Measurements from ENCODE around the gene TYK2. TPM values are rescaled to one million over a fixed set of nuclear protein-coding genes. Genes with fewer than 3 reads are reported as not detected.
"Not testable (repeated sequence)": the region's sequence is repeated elsewhere in the genome, so short reads cannot be mapped to it uniquely, and the experiment has no call there.

TYK2 gene
- total and polyA plus RNA-seq, 2 experiments from 2014 or later = 63.6 to 94.3 TPM

- WGBS (ENCODE audit: low lambda C conversion rate, missing lambda C conversion rate) = 96% methylated on average over 7 of the region's 8 CpGs
- Histone ChIP-seq H3K27ac (no peak overlapping the region), H2AFZ (no peak overlapping the region), H3K4me2 (no peak overlapping the region), H3K4me3 (no peak overlapping the region), H4K20me1 (ENCODE audit: insufficient read depth, poor library complexity, severe bottlenecking) (no peaks in the 10 kb centered on the region), H3K79me2 (peaks cover 13% of the 10 kb centered on the region), H3K27me3 (no peaks in the 10 kb centered on the region), H3K9me2 (replicated peaks; ENCODE audit: insufficient read depth) (no peaks in the 10 kb centered on the region), H3K36me3 (replicated peaks; ENCODE audit: insufficient read depth, low read depth) (no peaks in the 10 kb centered on the region), H3K9me3 (ENCODE audit: low read depth) (no peaks in the 10 kb centered on the region), H3K4me1 (ENCODE audit: insufficient read depth) (no peaks in the 10 kb centered on the region)
- TF ChIP-seq EZH2phosphoT487 (IDR thresholded peaks at IDR 0.05; ENCODE audit: low read depth, severe bottlenecking, unreplicated experiment) (no peak), CTCF (IDR thresholded peaks at IDR 0.05; ENCODE audit: poor library complexity) (no peak), EZH2 (IDR thresholded peaks at IDR 0.05; ENCODE audit: borderline replicate concordance) (no peak)
- no peak for DNase-seq (ENCODE audit: low spot score)
These were observed 2.2 kb downstream of the TYK2 start for GRCh38 chr19:10378124-10378523.

- 95% methylated on average over 2 of the region's 2 CpGs for WGBS (ENCODE audit: low lambda C conversion rate, missing lambda C conversion rate)
- H3K9me3 ChIP-seq (ENCODE audit: low read depth); H3K27me3 ChIP-seq; H3K4me2 ChIP-seq; H3K4me3 ChIP-seq; H2AFZ ChIP-seq; H3K27ac ChIP-seq; H3K9me2 ChIP-seq (replicated peaks; ENCODE audit: insufficient read depth); H3K36me3 ChIP-seq (replicated peaks; ENCODE audit: insufficient read depth, low read depth); H3K4me1 ChIP-seq (ENCODE audit: insufficient read depth); H4K20me1 ChIP-seq (ENCODE audit: insufficient read depth, poor library complexity, severe bottlenecking); DNase-seq (ENCODE audit: low spot score): not testable (repeated sequence)
- peaks cover 13% of the 10 kb centered on the region for H3K79me2 ChIP-seq
These were observed 3.2 kb downstream of the TYK2 start for GRCh38 chr19:10377140-10377640.

GRCh38 chr19:10374931-10375330 lies 5.4 kb downstream of the TYK2 start:
- no peak overlapping the region for H3K4me2 ChIP-seq
- H3K4me3 ChIP-seq = no peak overlapping the region
- peaks cover 11% of the 10 kb centered on the region for H3K79me2 ChIP-seq
- DNase-seq (ENCODE audit: low spot score) = no peak
- no peaks in the 10 kb centered on the region for H3K9me3 ChIP-seq (ENCODE audit: low read depth)
- no peaks in the 10 kb centered on the region for H3K27me3 ChIP-seq
- H3K36me3 ChIP-seq (replicated peaks; ENCODE audit: insufficient read depth, low read depth) = no peaks in the 10 kb centered on the region
- H2AFZ ChIP-seq = no peak overlapping the region
- H3K9me2 ChIP-seq (replicated peaks; ENCODE audit: insufficient read depth) = no peaks in the 10 kb centered on the region
- TF ChIP-seq EZH2 (IDR thresholded peaks at IDR 0.05; ENCODE audit: borderline replicate concordance) = no peak
- no peak for TF ChIP-seq EZH2phosphoT487 (IDR thresholded peaks at IDR 0.05; ENCODE audit: low read depth, severe bottlenecking, unreplicated experiment)
- no peak for TF ChIP-seq CTCF (IDR thresholded peaks at IDR 0.05; ENCODE audit: poor library complexity)
- WGBS (ENCODE audit: low lambda C conversion rate, missing lambda C conversion rate) = 95% methylated on average over 5 of the region's 5 CpGs
- no peaks in the 10 kb centered on the region for H4K20me1 ChIP-seq (ENCODE audit: insufficient read depth, poor library complexity, severe bottlenecking)
- H3K4me1 ChIP-seq (ENCODE audit: insufficient read depth) = no peaks in the 10 kb centered on the region
- H3K27ac ChIP-seq = no peak overlapping the region

- TF ChIP-seq EZH2 (IDR thresholded peaks at IDR 0.05; ENCODE audit: borderline replicate concordance) = no peak
- TF ChIP-seq EZH2phosphoT487 (IDR thresholded peaks at IDR 0.05; ENCODE audit: low read depth, severe bottlenecking, unreplicated experiment) = no peak
- no peak for TF ChIP-seq CTCF (IDR thresholded peaks at IDR 0.05; ENCODE audit: poor library complexity)
- H3K4me1 ChIP-seq (ENCODE audit: insufficient read depth) = no peaks in the 10 kb centered on the region
- H3K27me3 ChIP-seq = no peaks in the 10 kb centered on the region
- no peaks in the 10 kb centered on the region for H3K36me3 ChIP-seq (replicated peaks; ENCODE audit: insufficient read depth, low read depth)
- no peaks in the 10 kb centered on the region for H3K9me2 ChIP-seq (replicated peaks; ENCODE audit: insufficient read depth)
- no peak overlapping the region for H2AFZ ChIP-seq
- no peaks in the 10 kb centered on the region for H3K79me2 ChIP-seq
- no peak for DNase-seq (ENCODE audit: low spot score)
- H3K4me2 ChIP-seq = no peak overlapping the region
- H3K27ac ChIP-seq = no peak overlapping the region
- no peaks in the 10 kb centered on the region for H4K20me1 ChIP-seq (ENCODE audit: insufficient read depth, poor library complexity, severe bottlenecking)
- no peaks in the 10 kb centered on the region for H3K9me3 ChIP-seq (ENCODE audit: low read depth)
- H3K4me3 ChIP-seq = no peak overlapping the region
- WGBS (ENCODE audit: low lambda C conversion rate, missing lambda C conversion rate) = 93% methylated on average over 3 of the region's 3 CpGs
These were observed 7.7 kb downstream of the TYK2 start for GRCh38 chr19:10372690-10373089.

Data from hepatocyte (in vitro differentiated cells).